GM12878 (cell line): Measurements from ENCODE around the gene RUVBL2. TPM values are rescaled to one million over a fixed set of nuclear protein-coding genes. Genes with fewer than 3 reads are reported as not detected.

Experiments
- E2F8 ChIP-seq: fragments of 450-650 bp; IDR thresholded peaks from 2 replicates; pipeline ENCODE4 v1.6.1; 2018; ENCODE audit warnings: mild to moderate bottlenecking, low read depth, moderate library complexity; ENCODE audit not compliant: partially characterized antibody
- EZH2 ChIP-seq: IDR thresholded peaks from 2 replicates; pipeline ENCODE4 v1.6.1; 2012; ENCODE audit warnings: low read depth, mild to moderate bottlenecking, control low read depth, inconsistent platforms, low read length, borderline replicate concordance; ENCODE audit not compliant: control insufficient read depth
- REST ChIP-seq: IDR thresholded peaks from 2 replicates; pipeline ENCODE4 v1.6.1; 2012; ENCODE audit warnings: mild to moderate bottlenecking, low read depth, low read length
- TBL1XR1 ChIP-seq: IDR thresholded peaks from 2 replicates; pipeline ENCODE4 v1.6.1; 2012; ENCODE audit warnings: low read depth, low read length, improper control_type of control experiment
- polyA plus RNA-seq, 11 experiments: library from polyadenylated mRNA; depleted of rRNA in 4 of 11; unstranded in 6 of 11; stranded (reverse) in 5 of 11; fragments of >200 nt; fragmentation: Nextera tagmentation in 4 of 11; fragmentation: Illumina TruSeq in 1 of 11; extraction: Ambion mirVana in 4 of 11; extraction: Trizol in 1 of 11; gene quantifications; 1 replicate in 1 of 11; 2 replicates in 10 of 11; pipeline versions ENCODE4 v1.2.1 to v1.2.3, GENCODE V29; 2011 to 2016; ENCODE audit warnings: inconsistent platforms in 2 of 11, missing spikeins in 2 of 11, low read depth in 1 of 11
- total RNA-seq, 4 experiments: library from RNA; depleted of rRNA in 3 of 4; stranded (reverse); fragments of >200 nt in 3 of 4; fragmentation: Illumina TruSeq in 1 of 4; extraction: Trizol in 1 of 4; gene quantifications; 2 replicates each; pipeline versions ENCODE4 v1.2.1 to v1.2.3, GENCODE V29; 2013 to 2021

The RUVBL2 gene
- total and polyA plus RNA-seq, 10 of the 15 experiments (the other 5 are each of a cell fraction or from before 2014, with no cell fraction given) = 33.8 to 224 (median 125) TPM

- TF ChIP-seq REST = no peak
- TF ChIP-seq E2F8 = no peak
- no peak for TF ChIP-seq EZH2
- no peak for TF ChIP-seq TBL1XR1
These were observed 28.5 kb upstream of the RUVBL2 start, which contains the start of gene FTL (continued) for GRCh38 chr19:48965040-48965805.
